ENCODE data around the gene SPPL2B.

- TF ChIP-seq CTCF (IDR thresholded peaks at IDR 0.05 in 4 of 5, conservative IDR thresholded peaks at IDR 0.05 in 1 of 5), result no peak
- no peak for TF ChIP-seq POLR2A (IDR thresholded peaks at IDR 0.05)
Measured at GRCh38 chr19:2336528-2337328, 8.2 kb downstream of the SPPL2B start.
